Gastroesophageal sphincter (tissue), 3 donors: ENCODE data around the gene LIM2.

Experiments used
- CTCF ChIP-seq, 4 experiments: fragments of 200-600 bp in 2 of 4; fragments of 450-650 bp in 2 of 4; sonication (generic) in 1 of 4; IDR thresholded peaks; one replicate each; pipeline ENCODE4 v1.5.1; 2017 to 2019; ENCODE audit warnings: antibody characterized with exemption in 4 of 4, mild to moderate bottlenecking in 2 of 4, moderate library complexity in 2 of 4
- POLR2AphosphoS5 ChIP-seq: sonication (generic); formaldehyde crosslinking; IDR thresholded peaks from one replicate; pipeline ENCODE4 v1.6.1; 2017; ENCODE audit warnings: antibody characterized with exemption

DNA sequence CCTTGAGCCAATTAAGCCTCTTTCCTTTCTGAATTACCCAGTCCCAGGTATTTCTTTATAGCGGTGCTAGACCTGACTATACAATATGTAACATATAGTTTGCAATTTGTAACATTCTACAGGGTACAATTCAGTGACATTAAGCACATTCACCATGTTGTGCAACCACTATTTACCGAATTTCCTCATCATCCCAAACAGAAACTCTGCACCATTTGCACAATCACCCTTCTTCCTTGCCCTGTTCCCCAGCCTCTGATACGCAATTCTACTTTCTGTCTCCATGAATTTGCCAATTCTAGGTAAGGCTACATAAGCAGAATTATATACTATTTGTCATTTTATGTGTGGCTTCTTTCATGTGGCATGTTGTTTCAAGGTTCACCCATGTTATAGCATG lies 43.4 kb upstream of the LIM2 start:
- no peak for TF ChIP-seq CTCF (IDR thresholded peaks at IDR 0.05)
- TF ChIP-seq POLR2AphosphoS5 = no peak
